OCI-LY1 (cell line): ENCODE data around the gene COQ2.

ENCODE experiments used
- CTCF ChIP-seq: fragments of 200-600 bp; sonication (generic), shearing (Covaris generic); IDR thresholded peaks from 2 replicates; pipeline ENCODE4 v1.5.1; 2017; ENCODE audit warnings: mild to moderate bottlenecking, antibody characterized with exemption, low read length, moderate library complexity, mixed read lengths
- EZH2 ChIP-seq: fragments of 200-600 bp; sonication (generic), shearing (Covaris generic); IDR thresholded peaks from 2 replicates; pipeline ENCODE4 v1.8.0; 2017; ENCODE audit warnings: borderline replicate concordance, mixed run types, mild to moderate bottlenecking, antibody characterized with exemption, low read length, moderate library complexity, mixed read lengths

GRCh38 chr4:83247415-83248357, 36.9 kb downstream of the COQ2 start:
- no peak for TF ChIP-seq CTCF
- no peak for TF ChIP-seq EZH2
